Smooth muscle cell of the coronary artery (primary cell): Measurements from ENCODE around the gene MAGEA10. TPM values are rescaled to one million over a fixed set of nuclear protein-coding genes. Genes with fewer than 3 reads are reported as not detected.

Experiments used
- total RNA-seq: library from RNA; depleted of rRNA; stranded (reverse); fragments of >200 nt; gene quantifications from 2 replicates; pipeline ENCODE4 v1.2.3, GENCODE V29; 2014; ENCODE audit warnings: low replicate concordance

The MAGEA10 gene
- not detected in 2 replicates for total RNA-seq

GRCh38 chrX:152138388-152138784 lies at the start of gene MAGEA10:
Gene MAGEA10 (minus strand): TSS chrX:152138577. CDS start chrX:152135620, 2,957 bp downstream.

Other genes starting within 250 kb of the MAGEA10 start
- gene MAGEA4, start 225.7 kb downstream of the MAGEA10 start, total RNA-seq = not detected in 2 replicates
- gene GABRE, start 163.9 kb downstream of the MAGEA10 start, total RNA-seq = 13.9 and 22.9 TPM in 2 replicates